HG03045 (cell line): ENCODE results near the gene SCART1.
"Not testable (repeated sequence)": the region's sequence is repeated elsewhere in the genome, so short reads cannot be mapped to it uniquely, and the experiment has no call there.

Experiments
- ATAC-seq: cut with Tn5 transposase; IDR thresholded peaks from one replicate; pipeline ENCODE4 v1.9.1; 2021; ENCODE audit warnings: mild to moderate bottlenecking, moderate library complexity; ENCODE audit not compliant: unreplicated experiment

SCART1 gene

DNA sequence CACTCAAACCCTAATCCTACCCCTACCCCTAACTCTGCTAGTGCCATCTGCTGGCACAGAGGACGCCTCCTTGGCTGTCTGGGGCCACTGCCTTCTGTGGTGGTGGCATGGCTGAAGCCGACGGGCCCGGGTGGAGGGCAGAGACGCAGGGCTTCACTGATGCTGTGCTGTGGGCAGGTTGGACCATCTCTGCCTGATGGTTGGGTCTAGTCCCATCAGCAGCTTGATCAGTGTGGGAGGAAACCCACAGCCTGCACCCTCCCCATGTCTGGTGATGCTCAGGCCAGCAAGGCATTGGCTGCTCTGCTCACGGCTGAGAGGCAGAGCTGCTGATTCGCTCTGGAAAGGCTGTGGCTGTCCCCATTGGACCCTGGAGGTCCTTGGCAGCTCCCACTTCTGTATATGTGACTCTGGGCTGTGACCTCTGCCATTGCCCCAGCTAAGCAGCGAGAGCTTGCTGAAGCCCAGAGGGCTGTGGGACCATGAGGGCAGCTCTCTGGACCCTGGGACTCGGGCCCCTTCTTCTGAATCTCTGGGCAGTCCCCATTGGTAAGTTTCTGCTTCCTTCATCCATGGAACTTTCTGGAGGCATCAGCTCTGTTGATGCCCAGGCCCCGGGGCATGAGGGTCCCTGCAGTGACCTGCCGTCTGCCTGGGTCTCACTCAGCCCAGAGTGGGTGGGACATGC, at the start of gene SCART1:
Gene SCART1, plus strand, starts transcription at position 430 of the 688 bp plus-strand sequence. Its CDS starts 53 bp downstream, at position 483.
- ATAC-seq, result no peak

DNA sequence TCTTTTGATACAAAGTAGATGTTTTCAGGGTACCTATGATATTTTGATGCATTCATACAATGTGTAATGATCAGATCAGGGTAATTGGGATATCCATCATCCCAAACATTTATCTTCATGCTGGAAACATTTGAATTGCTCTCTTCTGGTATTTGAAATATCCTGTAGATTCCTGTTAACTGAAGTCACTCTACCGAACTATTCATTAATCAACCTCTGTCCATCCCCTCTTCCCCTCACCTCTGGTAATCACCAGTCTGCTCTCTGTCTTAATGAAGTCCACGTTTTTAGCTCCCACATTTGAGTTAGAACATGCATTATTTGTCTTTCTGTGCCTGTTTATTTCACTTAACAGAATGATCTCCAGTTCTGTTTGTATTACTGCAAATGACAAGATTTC, 48.5 kb upstream of the SCART1 start:
- ATAC-seq, result no peak

DNA sequence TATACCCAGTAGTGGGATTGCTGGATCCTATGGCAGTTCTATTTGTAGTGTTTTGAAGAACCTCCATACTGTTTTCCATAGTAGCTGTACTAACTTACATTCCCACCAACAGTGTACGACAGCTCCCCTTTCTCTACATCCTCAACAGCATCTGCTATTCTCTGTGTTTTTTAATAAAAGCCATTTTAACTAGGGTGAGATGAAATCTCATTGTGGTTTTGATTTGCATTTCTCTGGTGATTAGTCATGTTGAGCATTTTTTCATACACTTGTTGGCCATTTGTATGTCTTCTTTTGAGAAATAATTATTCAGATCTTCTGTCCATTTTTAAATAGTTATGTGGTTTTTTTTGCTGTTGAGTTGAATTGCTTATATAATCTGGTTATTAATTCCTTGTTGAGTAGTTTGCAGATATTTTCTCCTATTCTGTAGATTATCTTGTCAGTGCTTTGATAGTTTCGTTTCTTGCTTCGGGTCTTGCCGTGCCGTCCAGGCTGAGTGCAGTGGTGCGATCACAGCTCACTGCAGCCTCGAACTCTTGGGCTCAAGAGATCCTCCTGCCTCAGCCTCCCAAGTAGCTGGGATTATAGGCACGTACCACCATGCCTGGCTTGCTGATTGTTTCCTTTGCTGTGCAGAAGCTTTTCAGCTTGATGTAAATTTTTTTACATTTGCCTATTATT, 47.8 kb upstream of the SCART1 start:
- ATAC-seq, result no peak

DNA sequence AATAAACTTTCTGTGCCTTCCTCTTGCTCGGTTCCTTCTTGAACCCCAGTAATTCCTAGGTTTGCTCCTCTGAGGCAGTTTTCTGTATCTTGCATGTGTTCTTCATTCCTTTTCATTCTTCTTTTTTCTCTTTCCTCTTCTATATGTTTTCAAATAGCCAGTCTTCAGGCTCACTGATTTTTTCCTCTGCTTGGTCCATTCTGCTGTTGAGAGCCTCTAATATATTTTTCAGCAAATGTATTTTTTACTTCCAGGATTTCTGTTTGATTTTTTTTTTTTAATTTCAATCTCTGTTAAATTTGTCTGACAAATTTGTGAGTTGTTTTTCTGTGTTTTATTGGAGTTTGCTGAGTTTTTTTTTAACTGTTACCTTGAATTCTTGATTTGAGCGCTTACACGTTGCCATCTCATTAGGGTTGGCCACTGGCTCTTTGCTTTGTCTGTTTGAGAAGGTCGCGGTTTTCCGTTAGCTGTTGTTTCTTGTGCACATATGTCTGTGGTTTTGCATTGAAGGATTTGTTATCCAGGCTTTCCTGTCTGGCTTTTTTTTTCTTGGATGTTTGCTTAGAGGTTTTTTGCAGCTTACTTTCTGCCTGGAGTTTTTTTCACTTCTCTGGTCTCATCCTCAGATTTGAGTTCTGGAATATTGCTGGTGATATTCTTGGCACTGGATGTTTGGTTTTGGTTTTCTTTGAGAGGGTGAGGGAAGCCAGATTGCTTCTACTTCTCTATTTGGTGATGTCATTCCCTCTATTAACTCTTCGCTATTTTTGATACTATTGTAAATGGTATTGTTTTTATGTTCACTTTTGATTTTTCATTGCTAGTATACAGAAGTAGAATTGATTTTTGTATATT, 42.0 kb upstream of the SCART1 start:
- ATAC-seq, result no peak

- ATAC-seq, result no peak
Measured at GRCh38 chr10:133412381-133412711, 41.4 kb upstream of the SCART1 start.

GRCh38 chr10:133414401-133414800, 39.3 kb upstream of the SCART1 start:
- not testable (repeated sequence) for ATAC-seq

GRCh38 chr10:133415752-133416151, 38.0 kb upstream of the SCART1 start:
- ATAC-seq, result no peak

- ATAC-seq, result no peak
Measured at GRCh38 chr10:133418289-133418993, 35.3 kb upstream of the SCART1 start.

DNA sequence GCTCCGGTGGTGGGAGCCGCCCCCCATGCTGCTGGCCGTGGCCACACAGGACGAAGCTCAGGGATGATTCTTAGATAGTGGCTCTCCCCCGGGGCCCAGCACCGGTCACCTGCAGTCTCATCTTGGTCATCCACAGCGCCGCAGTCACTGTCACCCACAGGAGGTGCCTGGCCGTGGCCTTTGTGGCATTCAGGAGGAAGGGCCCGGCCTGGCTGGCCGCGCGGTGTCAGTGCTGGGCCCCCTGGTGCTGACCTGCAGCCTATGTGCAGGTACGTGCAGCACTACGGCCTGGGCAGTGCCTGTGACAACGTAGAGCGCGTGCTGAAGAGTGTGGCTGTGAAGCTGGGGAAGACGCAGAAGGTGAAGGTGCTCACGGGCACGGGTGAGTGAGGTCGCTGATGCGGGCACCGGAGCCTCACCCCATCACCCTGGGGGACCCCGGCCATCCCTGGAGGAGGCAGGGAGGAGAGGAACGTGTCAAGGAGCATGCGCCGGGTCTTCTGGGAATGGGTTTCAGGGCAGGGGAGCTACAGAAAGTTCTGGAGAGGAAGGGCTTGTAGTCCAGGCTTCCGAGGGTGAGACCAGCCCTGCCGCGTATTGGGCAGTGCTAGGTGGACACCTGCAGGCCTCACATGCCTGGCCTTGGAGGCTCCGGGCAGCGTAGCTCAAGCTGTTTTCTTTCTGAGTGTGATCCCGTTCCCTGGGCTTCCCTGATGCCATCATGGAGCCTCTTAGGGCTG, 34.4 kb upstream of the SCART1 start:
- no peak for ATAC-seq

- no peak for ATAC-seq
Measured at GRCh38 chr10:133420028-133420427, 33.7 kb upstream of the SCART1 start.

GRCh38 chr10:133420579-133420978, 33.2 kb upstream of the SCART1 start:
- ATAC-seq, result no peak

- ATAC-seq, result no peak
Measured at GRCh38 chr10:133421336-133422222, 32.2 kb upstream of the SCART1 start.

- ATAC-seq, result no peak
Measured at GRCh38 chr10:133422223-133422806, 31.4 kb upstream of the SCART1 start.

GRCh38 chr10:133422807-133423771, 30.7 kb upstream of the SCART1 start:
- ATAC-seq, result no peak

DNA sequence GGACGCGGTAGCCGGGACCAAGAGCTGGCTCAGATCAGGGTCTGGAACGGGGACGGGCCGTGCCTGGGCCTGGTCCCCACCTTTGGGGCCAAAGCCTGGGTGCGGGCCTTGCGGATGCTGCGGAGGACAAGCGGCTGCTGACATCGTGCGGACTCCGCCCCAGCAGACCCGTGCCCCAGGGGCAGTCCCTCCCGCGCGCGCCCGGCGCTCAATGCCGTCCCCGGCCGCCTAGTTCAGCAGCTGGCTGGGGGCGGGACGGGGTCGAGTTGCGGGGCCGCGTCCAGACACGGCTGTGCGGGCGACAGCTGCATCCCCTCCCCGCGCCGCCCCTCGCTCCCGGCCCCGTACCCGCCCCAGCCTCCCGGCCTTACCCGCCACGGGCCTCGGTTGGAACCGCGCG, 29.6 kb upstream of the SCART1 start:
- not testable (repeated sequence) for ATAC-seq

DNA sequence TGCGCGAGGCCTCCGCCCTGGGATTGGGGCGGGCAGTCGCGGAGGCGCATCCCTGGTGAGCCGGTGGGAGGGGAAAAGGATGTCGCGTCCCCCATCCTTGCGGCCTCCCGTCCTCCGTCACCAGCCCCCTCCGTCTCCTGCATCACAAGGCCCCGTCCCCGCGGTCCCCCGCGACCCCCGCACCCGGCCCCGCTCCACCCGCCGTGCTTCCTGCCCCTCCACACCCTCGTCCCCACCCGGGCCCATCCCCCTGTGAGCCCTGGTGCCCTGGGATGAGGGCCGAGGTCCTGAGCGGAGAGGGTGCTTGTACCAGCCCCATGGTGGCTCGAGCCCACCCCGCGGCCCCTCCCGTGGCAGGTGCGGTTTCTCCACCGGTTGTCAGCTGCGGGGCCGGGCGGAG, 29.1 kb upstream of the SCART1 start, which contains the start of gene SPRN:
Gene SPRN, minus strand, starts transcription at position 25 of the 400 bp plus-strand sequence. CDS start 944 bp downstream, outside the sequence.
- ATAC-seq, result not testable (repeated sequence)

- ATAC-seq, result not testable (repeated sequence)
Measured at GRCh38 chr10:133429571-133429970, 24.2 kb upstream of the SCART1 start.
